ENCODE measurements around the gene C15orf61.

- TF ChIP-seq POLR2A (IDR thresholded peaks at IDR 0.05) (no peak), CTCF (IDR thresholded peaks at IDR 0.05 in 4 of 5, conservative IDR thresholded peaks at IDR 0.05 in 1 of 5) (no peak)
Observed at GRCh38 chr15:67501836-67502461, 19.0 kb upstream of the C15orf61 start.
